T-helper 1 cell treated with Interleukin-12 subunit alpha and Interleukin-12 subunit beta and Interleukin-4 antibody, amounts not matched to agents 30 ng/mL and 1 ng/mL, for 36 hours (primary cell): ENCODE measurements around the gene NLN. TPM values are rescaled to one million over a fixed set of nuclear protein-coding genes. Genes with fewer than 3 reads are reported as not detected.
"Not testable (repeated sequence)": the region's sequence is repeated elsewhere in the genome, so short reads cannot be mapped to it uniquely, and the experiment has no call there.

Source experiments
- intact Hi-C: fragments of 100-400 bp; cut with micrococcal nuclease; formaldehyde crosslinking; loops from one replicate; pipeline ENCODE4 v1.15.1; 2024
- total RNA-seq: library from RNA; stranded (reverse); gene quantifications from 2 replicates; pipeline ENCODE4 v1.2.3, GENCODE V29; 2022

NLN gene
- total RNA-seq, 1 donor from 2014 or later = 12.1 TPM

- intact Hi-C loops = no loop called here
Observed at GRCh38 chr5:65805089-65805488, 83.1 kb downstream of the NLN start.

DNA sequence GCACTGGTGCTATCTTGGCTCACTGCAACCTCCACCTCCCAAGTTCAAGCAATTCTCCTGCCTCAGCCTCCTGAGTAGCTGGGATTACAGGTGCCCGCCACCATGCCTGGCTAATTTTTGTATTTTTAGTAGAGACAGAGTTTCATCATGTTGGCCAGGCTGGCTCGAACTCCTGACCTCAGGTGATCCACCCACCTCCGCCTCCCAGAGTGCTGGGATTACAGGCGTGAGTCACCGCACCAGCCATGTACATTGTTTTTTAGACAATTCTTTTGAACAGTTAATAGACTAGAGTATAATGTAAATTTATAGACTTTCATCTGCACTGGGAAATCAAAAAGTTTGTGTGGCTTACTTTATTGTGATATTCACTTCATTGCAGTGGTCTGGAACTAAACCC, 85.5 kb downstream of the NLN start:
- intact Hi-C loops = not testable (repeated sequence)

DNA sequence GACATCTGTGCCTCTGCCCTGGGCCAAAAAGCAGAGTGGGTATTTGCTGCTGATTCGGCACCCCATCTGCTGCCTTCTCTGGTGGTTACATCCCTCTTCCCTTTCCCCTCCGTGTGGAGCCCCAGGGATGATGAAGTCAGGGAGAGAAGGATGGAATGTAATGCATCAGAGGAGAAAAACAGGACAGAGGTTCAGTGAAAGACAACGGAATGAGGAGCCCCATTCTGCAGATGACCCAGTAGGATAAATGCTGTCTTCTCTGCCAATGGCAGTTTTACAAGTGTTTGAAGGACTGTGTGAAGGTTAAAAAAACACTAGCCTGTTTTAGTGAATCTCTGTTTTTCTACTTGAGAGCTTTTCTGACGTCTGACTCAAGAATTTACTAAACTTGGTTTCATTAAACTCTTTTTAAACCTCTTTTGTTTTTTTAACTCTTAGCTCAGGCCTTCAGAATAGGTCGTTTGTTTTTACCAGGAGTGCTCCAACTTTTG, 86.3 kb downstream of the NLN start:
- intact Hi-C loops = no loop called here

GRCh38 chr5:65808818-65809217, 86.8 kb downstream of the NLN start:
- intact Hi-C loops = no loop called here

DNA sequence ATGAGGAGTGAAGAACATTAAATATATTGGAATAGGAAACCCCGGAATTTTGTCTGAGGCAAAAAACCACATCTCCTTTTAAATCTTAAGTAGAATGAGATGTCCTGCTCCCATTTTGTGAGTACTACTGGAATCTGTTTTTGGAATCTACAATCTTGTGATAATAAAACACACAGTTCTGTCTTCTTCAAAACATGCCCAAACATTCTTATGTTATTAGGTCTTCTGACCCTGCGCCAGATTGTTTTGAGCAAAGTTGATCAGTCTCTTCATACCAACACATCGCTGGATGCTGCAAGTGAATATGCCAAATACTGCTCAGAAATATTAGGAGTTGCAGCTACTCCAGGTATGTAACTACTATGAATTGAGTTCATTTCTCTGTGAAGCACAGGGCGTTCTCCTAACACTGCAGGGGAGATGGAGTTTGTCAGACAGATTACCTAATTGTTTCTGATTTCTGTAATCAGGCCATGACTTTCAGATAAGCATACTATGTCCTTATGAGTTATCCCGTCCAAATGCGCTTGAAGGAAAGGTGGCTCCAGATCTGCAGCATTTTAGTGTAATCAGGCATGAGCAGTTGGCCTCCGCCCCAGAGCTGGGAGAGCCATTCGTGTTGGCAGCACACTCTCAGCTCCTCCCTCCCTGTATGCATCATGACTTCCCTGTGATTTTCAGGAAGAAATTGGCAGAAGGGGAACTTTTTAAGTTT, 88.0 kb downstream of the NLN start:
- intact Hi-C loops = no loop called here

DNA sequence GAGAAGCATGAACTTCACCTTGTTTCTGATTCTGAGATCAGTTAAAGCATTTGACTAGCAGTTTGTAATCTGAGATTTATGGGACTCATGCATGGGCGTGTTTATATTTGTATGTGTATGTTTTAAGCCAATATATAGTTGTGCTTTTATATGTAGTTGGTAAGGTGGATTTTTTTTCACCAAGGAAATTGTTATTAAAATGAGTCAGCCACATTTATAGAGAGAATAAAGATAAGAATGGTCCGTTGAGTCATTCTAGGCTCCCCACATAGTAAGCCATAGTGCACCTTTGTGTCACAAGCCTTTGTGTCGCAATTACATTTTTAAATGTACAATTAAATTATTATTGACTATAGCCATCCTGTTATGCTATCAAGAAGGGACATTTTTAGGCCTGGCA, 89.0 kb downstream of the NLN start:
- intact Hi-C loops = no loop called here

GRCh38 chr5:65811885-65812284, 89.9 kb downstream of the NLN start:
- intact Hi-C loops = no loop called here

- intact Hi-C loops = no loop called here
Observed at GRCh38 chr5:65812648-65813047, 90.6 kb downstream of the NLN start.

GRCh38 chr5:65813174-65813573, 91.2 kb downstream of the NLN start:
- intact Hi-C loops = no loop called here

GRCh38 chr5:65815161-65815560, 93.2 kb downstream of the NLN start:
- intact Hi-C loops = no loop called here

DNA sequence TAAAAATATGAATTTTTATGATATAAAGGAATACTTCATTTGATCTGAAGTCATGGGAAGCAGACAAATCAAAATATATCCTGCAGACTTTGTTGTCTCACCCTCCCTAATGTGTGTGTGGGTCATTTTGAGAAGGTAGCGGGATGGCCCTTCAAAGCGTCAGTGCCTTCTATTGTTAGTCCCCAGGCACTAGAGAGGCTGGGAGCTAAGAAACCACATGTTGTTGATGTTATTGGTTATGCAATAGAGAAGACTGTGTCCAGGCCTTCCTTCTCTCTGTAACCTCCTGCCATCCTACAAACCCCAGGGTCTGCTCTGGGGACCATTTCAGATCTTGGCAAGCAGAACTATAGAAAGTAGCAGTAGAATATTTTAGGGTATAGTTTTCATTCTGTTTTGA, 94.7 kb downstream of the NLN start:
- intact Hi-C loops = no loop called here

- intact Hi-C loops = no loop called here
Observed at GRCh38 chr5:65817931-65818330, 95.9 kb downstream of the NLN start.

GRCh38 chr5:65818592-65818991, 96.6 kb downstream of the NLN start:
- intact Hi-C loops = no loop called here

DNA sequence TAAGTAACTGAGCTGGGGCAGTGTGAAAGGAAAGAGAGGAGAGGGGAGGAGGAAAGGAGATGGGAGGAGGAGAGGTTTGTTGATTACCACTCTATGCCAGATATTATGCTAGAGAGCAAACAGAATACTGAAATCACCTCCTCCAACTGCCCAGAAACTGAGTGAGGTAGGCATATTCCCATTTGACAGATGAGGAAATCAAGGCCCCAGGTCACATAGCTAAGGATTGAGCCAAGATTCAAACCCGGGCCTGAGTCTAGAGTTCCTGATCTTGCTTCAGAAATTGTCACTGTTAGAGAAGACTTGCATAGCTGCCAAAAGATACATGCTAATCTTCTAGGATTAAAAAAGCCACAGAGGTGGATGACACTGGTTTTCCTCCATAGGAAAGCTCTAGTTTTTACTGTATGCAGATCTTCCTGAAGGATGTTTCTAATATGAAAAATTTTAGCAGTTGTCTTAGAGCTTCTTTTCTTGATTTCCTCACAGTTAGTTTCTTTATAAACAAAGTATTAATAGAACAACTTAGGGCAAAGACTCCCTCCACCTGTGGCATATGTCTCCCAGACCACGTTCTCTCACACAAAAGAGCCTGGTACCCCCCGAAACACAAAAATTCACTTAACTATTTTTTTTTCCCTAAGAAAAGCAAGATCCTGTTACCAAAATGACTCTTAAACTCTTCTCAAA, 97.4 kb downstream of the NLN start:
- intact Hi-C loops = no loop called here

- intact Hi-C loops = no loop called here
Observed at GRCh38 chr5:65819905-65820240, 97.9 kb downstream of the NLN start.

- intact Hi-C loops = no loop called here
Observed at GRCh38 chr5:65820373-65820772, 98.4 kb downstream of the NLN start.

DNA sequence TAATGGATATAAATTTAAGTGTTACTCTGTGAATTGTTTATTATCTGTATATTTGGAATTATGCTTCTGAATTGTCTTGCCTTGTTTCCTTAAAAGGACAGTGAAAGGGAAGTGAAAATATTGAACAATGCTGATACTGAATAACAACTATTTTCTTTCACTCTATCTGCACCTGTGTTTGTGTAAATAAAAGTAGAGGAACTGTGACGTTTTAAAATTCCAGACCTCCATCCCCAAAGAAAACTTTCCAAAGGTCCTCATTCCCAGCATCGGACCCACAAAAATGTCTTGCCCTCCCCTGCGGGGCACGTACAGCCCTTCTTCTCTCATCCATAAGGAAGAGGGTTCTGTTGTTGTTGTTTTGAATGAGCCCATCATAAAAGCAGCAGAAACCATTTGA, 100.0 kb downstream of the NLN start:
- intact Hi-C loops = no loop called here

GRCh38 chr5:65822710-65823109, 100.7 kb downstream of the NLN start:
- intact Hi-C loops = no loop called here

DNA sequence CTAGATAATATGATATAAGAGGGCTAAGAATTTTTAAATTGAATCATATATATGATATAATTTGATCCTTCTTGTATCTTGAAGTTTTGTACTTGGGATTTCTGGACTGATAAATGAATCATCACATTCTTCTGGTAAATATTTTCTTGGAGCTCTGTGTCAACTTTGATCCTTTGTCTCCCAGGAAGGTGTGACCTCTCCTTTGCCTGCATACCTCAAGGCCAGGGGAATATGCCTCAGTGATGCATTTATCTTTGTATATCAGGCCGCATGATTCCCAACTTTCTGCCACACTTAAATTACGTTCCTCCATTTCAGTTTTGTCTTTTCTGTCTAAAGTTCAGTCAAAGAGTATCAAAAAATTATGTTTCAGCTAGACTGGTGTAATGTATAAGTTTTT, 101.2 kb downstream of the NLN start:
- intact Hi-C loops = no loop called here

DNA sequence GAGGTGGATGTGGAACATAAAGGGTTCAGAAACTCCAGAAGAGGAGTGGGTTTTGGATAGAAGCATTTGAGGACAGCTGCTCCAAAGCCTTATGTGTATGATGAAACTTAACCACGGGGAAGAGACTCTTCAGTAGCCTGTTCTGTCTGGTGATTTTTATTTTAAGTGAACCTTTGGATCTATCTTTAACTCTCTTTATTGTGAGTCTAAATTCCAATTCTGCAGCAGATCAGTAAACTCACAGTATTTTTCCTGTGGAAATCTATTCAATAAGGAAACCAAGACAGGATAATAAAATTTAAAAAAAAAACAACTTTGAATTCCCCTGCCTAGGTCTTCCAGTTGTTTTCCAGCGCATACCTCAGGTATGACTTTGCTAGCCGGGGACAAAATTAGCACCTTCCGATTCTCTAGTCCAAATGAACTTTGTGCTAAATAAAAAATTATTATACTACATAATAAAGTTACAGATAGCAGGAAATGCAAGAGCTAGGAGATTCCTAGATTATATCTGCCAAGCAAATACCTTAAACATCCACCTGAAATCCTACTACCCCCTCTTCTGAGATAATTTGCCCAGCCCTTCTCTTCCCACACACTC, 101.9 kb downstream of the NLN start:
- intact Hi-C loops = no loop called here

GRCh38 chr5:65825408-65826328, 103.7 kb downstream of the NLN start:
- intact Hi-C loops = loop anchor here (1.0 kb wide), 1 partner anchor 21 kb away; no protein-coding TSS in a partner anchor
